ENCODE results near the gene RASD2.

- no peak for TF ChIP-seq POLR2AphosphoS5 (IDR thresholded peaks at IDR 0.05; ENCODE audit: low read depth, low read length)
- TF ChIP-seq POLR2A (IDR thresholded peaks at IDR 0.05; ENCODE audit: low read depth, low read length), result no peak
These were observed 41.7 kb downstream of the RASD2 start for GRCh38 chr22:35582218-35582860.
